ENCODE results near the gene NRL. TPM values are rescaled to one million over a fixed set of nuclear protein-coding genes. Genes with fewer than 3 reads are reported as not detected.
A peak's percentile ranks its signal among the peaks of the same experiment; 100 is the strongest.

Gene NRL
- total and polyA plus RNA-seq, 9 of the 15 experiments (the other 6 are each of a cell fraction or from before 2014, with no cell fraction given), result 0.07 to 2.7 (median 1.4) TPM; not detected in 1

DNA sequence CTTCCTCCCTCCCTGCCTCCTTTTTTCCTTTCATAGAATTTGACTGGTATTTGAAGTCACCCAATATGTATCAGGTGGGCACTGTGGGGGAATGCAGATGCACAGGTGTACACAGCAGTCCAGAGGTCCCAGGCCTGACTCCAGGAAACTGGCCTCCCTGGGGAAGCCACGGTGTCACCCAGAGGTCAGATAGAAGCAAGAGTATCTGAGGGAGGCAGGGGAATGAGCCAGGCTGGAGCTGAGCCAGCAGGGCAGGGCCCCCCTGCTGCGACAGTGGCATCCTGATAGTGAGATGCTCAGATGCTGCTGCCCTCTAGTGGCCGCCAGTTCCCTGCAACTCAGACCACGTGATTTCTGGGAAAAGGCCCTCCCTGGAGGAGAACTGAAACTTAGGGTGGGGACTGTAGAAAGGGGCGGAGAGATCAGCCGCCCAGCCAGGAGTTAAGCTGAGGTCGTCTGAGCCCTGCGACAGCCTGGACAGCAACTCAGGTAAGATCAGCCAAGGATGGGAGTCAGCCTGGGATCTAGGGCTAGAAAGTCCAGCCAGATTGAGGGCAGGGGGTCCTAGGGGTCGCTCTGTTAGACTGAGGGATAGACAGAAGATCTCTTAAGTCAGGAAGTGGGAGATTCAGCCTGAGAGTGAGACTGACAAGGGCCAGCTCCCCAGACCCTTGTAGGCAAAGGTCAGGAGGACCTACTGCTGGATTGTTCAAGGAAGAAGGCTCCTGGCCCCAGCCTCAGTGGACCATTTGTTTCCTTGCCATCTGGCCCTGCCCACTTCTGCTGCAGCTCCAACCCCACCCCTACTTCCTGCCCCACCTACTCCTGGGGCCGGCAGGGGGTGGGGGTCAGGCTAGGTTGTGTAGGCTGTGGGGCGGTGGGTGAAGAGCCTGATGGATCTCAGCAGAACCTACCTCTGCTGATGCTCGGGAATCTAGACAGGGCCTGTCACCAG lies 46.4 kb upstream of the NRL start, which contains the start of gene IRF9 (continued):
- TF ChIP-seq ZNF318 (IDR thresholded peaks at IDR 0.05; ENCODE audit: borderline replicate concordance in 1 of 2, low read depth in 1 of 2), result no peak
- TF ChIP-seq UBTF (IDR thresholded peaks at IDR 0.05; ENCODE audit: borderline replicate concordance in 1 of 2, low read depth in 2 of 2, low read length in 2 of 2), result no peak
- TF ChIP-seq ZNF121 (CRISPR knock-in tag; conservative IDR thresholded peaks at IDR 0.05), result no peak
- TF ChIP-seq, protein P1, sequence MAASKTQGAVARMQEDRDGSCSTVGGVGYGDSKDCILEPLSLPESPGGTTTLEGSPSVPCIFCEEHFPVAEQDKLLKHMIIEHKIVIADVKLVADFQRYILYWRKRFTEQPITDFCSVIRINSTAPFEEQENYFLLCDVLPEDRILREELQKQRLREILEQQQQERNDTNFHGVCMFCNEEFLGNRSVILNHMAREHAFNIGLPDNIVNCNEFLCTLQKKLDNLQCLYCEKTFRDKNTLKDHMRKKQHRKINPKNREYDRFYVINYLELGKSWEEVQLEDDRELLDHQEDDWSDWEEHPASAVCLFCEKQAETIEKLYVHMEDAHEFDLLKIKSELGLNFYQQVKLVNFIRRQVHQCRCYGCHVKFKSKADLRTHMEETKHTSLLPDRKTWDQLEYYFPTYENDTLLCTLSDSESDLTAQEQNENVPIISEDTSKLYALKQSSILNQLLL (CRISPR knock-in tag; IDR thresholded peaks at IDR 0.05; ENCODE audit: borderline replicate concordance), result no peak
- TF ChIP-seq ZC3H8 (IDR thresholded peaks at IDR 0.05), result no peak
- no peak for TF ChIP-seq ZNF75A (CRISPR knock-in tag; IDR thresholded peaks at IDR 0.05)
- TF ChIP-seq CEBPB (tag; IDR thresholded peaks at IDR 0.05), result no peak
- TF ChIP-seq, protein P2, sequence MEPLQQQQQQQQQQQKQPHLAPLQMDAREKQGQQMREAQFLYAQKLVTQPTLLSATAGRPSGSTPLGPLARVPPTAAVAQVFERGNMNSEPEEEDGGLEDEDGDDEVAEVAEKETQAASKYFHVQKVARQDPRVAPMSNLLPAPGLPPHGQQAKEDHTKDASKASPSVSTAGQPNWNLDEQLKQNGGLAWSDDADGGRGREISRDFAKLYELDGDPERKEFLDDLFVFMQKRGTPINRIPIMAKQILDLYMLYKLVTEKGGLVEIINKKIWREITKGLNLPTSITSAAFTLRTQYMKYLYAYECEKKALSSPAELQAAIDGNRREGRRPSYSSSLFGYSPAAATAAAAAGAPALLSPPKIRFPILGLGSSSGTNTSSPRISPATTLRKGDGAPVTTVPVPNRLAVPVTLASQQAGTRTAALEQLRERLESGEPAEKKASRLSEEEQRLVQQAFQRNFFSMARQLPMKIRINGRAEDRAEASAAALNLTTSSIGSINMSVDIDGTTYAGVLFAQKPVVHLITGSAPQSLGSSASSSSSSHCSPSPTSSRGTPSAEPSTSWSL (CRISPR knock-in tag; IDR thresholded peaks at IDR 0.05; ENCODE audit: borderline replicate concordance), result no peak
- 0 out of 2 replicates have a peak, but pooled peaks have one; percentile 51 for TF ChIP-seq GATAD2B (IDR thresholded peaks at IDR 0.05; ENCODE audit: borderline replicate concordance)
- peak; percentile 67 for TF ChIP-seq RAD21 (CRISPR knock-in tag; conservative IDR thresholded peaks at IDR 0.05 in 1 of 2, IDR thresholded peaks at IDR 0.05 in 1 of 2)
- TF ChIP-seq ZNF165 (CRISPR knock-in tag; IDR thresholded peaks at IDR 0.05; ENCODE audit: borderline replicate concordance), result no peak
- peak; percentile 80 for TF ChIP-seq EP400 (IDR thresholded peaks at IDR 0.05)
